GM18526 (cell line): ENCODE data around the gene SLC25A1.

Experiments
- POLR2A ChIP-seq: IDR thresholded peaks from 3 replicates; pipeline ENCODE4 v1.6.1; 2011; ENCODE audit not compliant: insufficient read length; ENCODE audit errors: extremely low read depth

Gene SLC25A1

GRCh38 chr22:19167106-19167869, 11.2 kb downstream of the SLC25A1 start:
- no peak for TF ChIP-seq POLR2A

- no peak for TF ChIP-seq POLR2A
Observed at GRCh38 chr22:19166421-19166820, 12.1 kb downstream of the SLC25A1 start.

- no peak for TF ChIP-seq POLR2A
Observed at GRCh38 chr22:19164425-19164824, 14.1 kb downstream of the SLC25A1 start.

GRCh38 chr22:19152942-19153883, 25.3 kb downstream of the SLC25A1 start:
- TF ChIP-seq POLR2A = no peak

- TF ChIP-seq POLR2A = no peak
Observed at GRCh38 chr22:19151329-19152191, 27.0 kb downstream of the SLC25A1 start.

GRCh38 chr22:19150482-19151328, 27.8 kb downstream of the SLC25A1 start:
- TF ChIP-seq POLR2A = no peak

- TF ChIP-seq POLR2A = no peak
Observed at GRCh38 chr22:19149991-19150390, 28.5 kb downstream of the SLC25A1 start, which contains the start of gene GSC2. GSC2 (minus strand) TSS chr22:19150292; CDS start chr22:19150283, 9 bp downstream.

GRCh38 chr22:19149047-19149883, 29.3 kb downstream of the SLC25A1 start:
- no peak for TF ChIP-seq POLR2A

GRCh38 chr22:19148417-19149046, 30.0 kb downstream of the SLC25A1 start:
- TF ChIP-seq POLR2A = no peak

GRCh38 chr22:19147195-19147780, 31.2 kb downstream of the SLC25A1 start:
- TF ChIP-seq POLR2A = no peak

- TF ChIP-seq POLR2A = no peak
Observed at GRCh38 chr22:19146215-19146968, 32.1 kb downstream of the SLC25A1 start.

- TF ChIP-seq POLR2A = no peak
Observed at GRCh38 chr22:19143967-19144400, 34.6 kb downstream of the SLC25A1 start.

- TF ChIP-seq POLR2A = no peak
Observed at GRCh38 chr22:19143212-19143611, 35.3 kb downstream of the SLC25A1 start.
